Measurements from ENCODE around the gene RFPL4A.
"Not testable (repeated sequence)": the region's sequence is repeated elsewhere in the genome, so short reads cannot be mapped to it uniquely, and the experiment has no call there.

RFPL4A gene

DNA sequence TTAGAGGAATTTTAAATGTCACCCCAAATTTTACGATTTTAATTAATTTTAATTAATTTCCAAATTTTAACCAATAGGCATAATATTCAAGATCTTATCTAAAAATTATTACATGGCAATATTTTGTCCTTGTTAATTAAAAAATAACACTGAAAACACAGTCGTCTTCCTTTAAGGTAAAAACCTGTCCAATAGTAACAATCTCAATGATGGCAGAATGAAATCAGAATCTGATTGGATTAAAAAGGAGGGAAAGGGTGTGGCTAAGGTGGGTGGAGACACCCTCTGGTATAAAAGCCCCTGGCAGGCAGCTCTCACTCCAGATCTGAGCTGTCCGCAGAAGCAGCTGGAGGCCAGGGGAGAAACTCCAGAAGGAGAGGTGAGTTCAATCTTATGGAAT, at the start of gene RFPL4A:
RFPL4A (plus strand) TSS at position 301 of the 400 bp plus-strand sequence. CDS start 2,704 bp downstream, outside the sequence.
- DNase-seq, result not testable (repeated sequence)

DNA sequence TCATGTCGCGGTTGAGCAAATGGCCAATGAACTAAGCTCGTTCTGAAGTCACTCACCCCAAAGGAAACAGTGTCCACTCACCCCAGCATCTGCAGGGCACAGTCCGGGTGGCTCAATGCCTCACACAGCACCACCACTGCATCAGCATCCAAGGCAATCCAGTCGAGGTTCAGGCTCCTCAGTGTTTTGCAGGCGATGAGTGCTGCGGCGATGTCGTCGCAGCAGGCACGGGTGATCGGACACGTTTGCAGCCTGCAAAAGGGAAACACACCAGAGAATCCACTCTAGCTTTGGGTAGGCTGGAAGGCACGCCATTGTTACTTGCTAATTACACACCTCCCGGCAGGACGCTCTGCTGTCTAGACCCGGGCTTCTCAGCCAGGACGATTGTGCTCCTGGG, 47.2 kb upstream of the RFPL4A start:
- no peak for DNase-seq

DNA sequence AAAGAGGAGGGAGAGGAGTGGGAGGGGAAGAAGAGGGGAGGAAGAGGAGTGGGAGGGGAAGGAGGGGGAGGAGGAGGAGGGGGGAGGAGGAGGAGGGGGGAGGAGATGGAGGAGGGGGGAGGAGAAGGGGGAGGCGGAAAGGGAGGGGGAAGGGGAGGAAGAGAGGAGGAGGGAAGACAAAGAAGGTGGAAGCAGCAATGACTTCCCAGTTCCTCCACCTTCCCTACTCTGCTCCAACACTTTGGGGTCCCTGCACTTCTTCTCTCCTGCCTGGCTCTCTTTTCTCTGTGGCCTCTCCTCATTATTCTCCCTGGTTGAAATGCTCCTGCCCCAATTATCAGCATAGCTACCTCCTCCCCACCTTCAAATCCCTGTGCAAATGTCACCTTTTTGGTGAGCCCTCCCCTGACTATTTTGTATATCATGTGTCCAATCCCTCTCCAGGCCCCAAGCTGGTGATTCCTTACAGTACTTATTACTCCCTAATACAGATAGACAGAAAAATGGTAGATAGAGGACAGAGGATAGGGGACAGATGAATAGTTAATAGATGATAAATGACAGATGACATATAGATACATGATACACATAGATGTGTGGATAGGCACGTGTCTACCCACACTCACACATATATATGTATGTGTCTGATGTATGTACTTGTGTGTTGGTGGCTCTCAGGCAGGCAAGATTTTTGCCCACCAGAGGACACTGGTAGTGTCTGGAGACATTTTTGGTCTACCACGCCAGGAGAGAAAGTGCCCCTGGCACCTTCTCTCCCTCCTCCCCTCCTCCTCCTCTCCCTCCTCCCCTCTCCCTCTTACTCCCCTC, 45.9 kb upstream of the RFPL4A start:
- no peak for DNase-seq

- no peak for DNase-seq
These were observed 42.4 kb upstream of the RFPL4A start for GRCh38 chr19:55716531-55716930.

DNA sequence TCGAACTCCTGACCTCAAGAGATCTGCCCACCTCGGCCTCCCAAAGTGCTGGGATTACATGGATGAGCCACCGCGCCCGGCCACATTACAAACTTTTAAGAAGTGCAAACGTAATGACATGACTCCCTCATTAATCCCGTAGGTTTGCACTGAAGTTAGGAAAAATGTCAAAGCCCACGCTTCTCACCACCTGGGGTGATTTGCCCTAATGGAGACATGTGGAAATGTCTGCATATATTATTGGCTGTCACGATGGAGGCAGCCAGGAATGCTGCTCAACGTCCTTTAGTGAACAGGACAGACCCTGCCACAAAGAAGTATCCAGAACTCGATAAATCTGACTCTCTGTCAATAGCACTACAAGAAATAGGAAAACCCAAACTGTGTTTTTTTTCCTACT, 41.6 kb upstream of the RFPL4A start:
- no peak for DNase-seq

DNA sequence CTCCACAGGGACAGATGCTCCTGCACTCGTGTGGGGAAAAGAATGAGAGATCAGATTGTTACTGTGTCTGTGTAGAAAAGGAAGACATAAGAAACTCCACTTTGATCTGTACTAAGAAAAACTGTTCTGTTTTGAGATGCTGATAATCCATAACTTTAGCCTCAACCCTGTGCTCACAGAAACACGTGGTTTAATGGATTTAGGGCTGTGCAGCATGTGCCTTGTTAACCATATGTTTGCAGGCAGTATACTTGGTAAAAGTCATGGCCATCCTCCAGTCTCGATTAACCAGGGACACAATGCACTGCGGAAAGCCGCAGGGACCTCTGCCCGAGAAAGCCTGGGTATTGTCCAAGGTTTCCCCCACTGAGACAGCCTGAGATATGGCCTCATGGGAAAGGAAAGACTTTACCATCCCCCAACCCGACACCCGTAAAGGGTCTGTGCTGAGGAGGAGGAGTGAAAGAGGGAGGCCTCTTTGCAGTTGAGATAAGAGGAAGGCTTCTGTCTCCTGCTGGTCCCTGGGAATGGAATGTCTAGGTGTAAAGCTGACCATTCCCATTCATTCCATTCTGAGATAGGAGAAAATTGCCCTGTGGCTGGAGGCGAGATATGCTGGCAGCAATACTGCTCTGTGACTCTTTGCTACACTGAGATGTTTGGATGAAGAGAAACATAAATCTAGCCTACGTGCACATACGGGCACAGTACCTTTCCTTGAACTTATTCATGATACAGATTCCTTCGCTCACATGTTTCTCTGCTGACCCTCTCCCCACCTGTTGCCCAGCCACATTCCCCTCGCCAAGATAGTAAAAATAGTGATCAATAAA, 40.8 kb upstream of the RFPL4A start:
- not testable (repeated sequence) for DNase-seq

DNA sequence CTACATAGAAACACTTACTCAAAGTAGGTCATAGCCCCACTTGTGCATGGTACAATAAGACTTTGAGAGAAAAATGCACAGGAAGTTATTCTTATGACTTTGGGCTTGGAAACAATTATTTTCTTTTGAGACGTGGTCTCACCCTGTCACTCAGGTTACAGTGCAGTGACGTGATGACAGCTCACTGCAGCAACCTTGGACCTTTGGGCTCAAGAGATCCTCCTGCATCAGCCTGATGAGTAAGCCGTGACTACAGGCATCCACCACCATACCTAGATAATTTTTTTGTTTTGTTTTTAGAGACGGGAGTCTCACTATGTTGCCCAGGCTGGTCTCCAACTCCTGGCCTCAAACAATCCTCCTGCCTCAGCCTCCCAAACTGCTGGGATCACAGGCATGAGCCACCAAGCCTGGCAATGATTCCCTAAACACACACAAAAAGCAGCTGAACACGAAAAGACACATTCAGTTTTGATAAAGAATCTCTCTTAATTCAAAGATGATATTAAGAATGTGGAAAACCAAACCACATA, 38.6 kb upstream of the RFPL4A start:
- no peak for DNase-seq

DNA sequence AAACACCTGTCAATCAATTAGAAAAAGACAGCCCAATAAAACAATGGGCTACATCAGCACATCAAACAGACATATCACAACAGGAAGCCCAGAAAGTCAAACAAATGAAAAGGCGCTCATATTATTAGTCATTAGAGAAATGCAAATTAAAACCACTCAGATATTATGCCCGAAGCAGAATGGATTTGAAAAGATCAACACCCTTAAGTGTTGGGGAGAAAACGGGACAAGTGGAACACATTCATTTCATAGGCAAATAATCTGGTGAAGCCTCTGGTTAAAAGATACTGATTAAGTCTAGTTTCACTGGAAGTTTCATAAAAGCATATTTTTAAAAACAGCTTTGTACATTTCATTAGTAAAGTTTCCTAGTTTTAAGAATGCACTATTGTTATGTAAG, 38.1 kb upstream of the RFPL4A start:
- no peak for DNase-seq

- DNase-seq, result no peak
These were observed 35.4 kb upstream of the RFPL4A start for GRCh38 chr19:55723491-55723890.

DNA sequence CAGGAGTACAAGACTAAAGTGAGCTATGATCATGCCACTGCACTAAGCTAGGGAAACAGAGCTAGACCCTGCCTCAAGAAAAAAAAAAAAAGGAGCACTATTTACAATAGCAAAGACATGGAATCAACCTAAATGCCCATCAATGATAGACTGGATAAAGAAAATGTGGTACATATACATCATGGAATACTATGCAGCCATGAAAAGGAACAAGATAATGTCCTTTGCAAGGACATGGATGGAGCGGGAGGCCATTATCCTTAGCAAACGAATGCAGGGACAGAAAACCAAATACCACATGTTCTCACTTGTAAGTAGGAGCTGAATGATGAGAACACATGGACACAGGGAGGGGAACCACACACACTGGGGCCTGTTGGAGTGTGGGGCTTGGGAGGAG, 28.5 kb upstream of the RFPL4A start:
- DNase-seq, result not testable (repeated sequence)

- DNase-seq, result no peak
These were observed 20.6 kb upstream of the RFPL4A start, which contains the start of gene NLRP9 for GRCh38 chr19:55738302-55738701. Gene NLRP9, minus strand, starts transcription at chr19:55738402. Its CDS starts 28 bp downstream, at chr19:55738374.

DNA sequence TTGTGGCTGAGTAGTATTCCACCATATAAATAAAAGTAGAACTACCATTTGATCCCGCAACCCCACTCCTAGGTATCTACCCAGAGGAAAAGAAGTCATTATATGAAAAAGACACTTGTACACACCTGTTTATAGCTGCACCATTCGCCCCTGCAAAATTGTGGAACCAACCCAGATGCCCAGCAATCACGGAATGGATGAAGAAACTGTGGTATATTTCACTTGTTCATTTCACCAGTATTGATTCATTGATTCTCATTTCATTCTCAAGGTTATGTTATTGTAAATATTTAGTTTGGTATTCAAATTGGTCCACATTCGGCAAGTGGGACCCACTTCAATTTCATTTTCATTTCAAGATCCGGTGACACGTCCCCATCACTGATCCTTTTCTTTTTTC, 8.2 kb upstream of the RFPL4A start:
- no peak for DNase-seq

DNA sequence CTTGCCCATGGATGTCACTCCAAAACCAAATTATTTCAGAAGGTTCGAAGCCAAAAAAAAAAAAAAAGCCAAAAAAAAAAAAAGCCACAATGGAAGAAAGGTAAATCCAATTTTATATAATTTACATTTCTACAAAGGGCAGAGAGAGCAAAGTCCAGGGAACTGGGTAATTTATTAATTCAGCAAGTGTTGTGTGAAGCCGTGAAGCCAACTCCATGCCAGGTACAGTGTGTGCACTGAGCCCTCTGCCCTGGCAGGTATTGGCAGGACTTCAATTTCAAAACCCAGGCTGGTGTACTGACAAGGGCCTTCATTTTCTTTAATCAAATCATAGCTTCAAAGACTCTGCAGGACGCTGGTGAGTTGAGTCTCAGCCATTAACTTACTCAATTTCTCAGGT, 5.5 kb upstream of the RFPL4A start:
- DNase-seq, result no peak

DNA sequence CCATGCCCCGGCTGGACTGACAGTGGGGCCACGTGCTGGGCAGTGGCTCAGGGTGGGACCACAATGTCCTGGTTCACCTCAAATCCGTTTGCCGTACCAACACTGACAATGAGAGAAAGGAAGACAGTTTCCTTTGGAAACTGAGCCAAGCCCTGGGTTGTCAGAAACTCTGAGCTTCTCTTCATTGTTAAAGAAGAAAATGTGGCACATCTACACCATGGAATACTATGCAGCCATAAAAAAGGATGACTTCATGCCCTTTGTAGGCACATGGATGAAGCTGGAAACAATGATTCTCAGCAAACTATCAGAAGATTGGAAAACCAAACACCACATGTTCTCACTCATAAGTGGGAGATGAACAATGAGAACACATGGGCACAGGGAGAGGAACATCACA, 2.1 kb upstream of the RFPL4A start:
- not testable (repeated sequence) for DNase-seq

DNA sequence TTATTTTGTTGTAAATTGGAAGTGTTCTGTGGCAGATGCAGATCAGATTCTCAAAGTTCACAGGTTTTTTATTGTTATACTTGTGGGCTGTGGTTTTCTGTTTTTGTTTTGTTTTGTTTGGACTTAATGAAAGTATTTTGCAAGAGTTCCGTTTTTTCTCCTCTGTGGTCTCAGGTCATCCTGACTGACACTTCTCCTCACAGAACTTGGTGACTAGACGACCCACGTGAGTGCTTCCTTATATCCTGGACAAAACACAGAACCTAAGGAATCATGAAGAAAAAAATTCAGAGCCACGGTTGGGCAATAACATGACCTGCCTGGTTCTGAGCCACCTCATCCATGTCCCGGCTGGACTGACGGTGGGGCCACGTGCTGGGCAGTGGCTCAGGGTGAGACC, 7.6 kb downstream of the RFPL4A start:
- DNase-seq, result no peak

- DNase-seq, result not testable (repeated sequence)
These were observed 9.9 kb downstream of the RFPL4A start, which contains the start of gene RFPL4AL1 for GRCh38 chr19:55768818-55769217. Gene RFPL4AL1, plus strand, starts transcription at chr19:55769118. Its CDS starts 2,687 bp downstream, at chr19:55771805.

GRCh38 chr19:55769632-55770031, 10.7 kb downstream of the RFPL4A start:
- not testable (repeated sequence) for DNase-seq

- DNase-seq, result peak; percentile 21 to 78
These were observed 18.6 kb downstream of the RFPL4A start for GRCh38 chr19:55777528-55777927.

- peak in 1 of 2 experiments; percentile 36 for DNase-seq
These were observed 19.4 kb downstream of the RFPL4A start for GRCh38 chr19:55778331-55778730.

- no peak for DNase-seq
These were observed 22.2 kb downstream of the RFPL4A start for GRCh38 chr19:55781112-55781511.

DNA sequence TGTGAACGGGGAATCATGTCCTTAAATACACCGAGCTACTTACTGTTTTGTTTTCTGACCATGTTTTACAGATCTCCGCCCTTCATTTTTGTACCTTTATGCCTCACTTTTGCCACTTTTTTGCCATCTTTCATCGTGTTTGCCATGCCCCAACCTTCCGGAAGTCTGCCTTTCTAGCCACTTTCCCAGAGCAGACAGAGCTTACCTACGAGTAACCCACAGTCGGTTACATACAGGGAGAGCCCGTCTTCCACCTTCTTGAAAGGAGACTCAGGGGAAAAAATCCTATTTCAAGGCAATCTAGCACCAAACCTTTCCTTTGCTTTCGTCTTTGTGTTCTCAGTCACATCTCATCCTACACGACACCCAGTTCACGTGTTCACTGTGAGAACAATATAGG, 36.1 kb downstream of the RFPL4A start:
- DNase-seq, result no peak

- no peak for DNase-seq
These were observed 42.5 kb downstream of the RFPL4A start for GRCh38 chr19:55801416-55801815.

- no peak for DNase-seq
These were observed 43.4 kb downstream of the RFPL4A start for GRCh38 chr19:55802281-55802680.

Data from NCI-H526 (cell line).